Lower leg skin (tissue), 3 donors: ENCODE data around the gene SH2D4B.
"Not testable (repeated sequence)": the region's sequence is repeated elsewhere in the genome, so short reads cannot be mapped to it uniquely, and the experiment has no call there.

Experiments
- POLR2A ChIP-seq, 2 donors: fragments of 450-650 bp; IDR thresholded peaks; one replicate each; pipeline ENCODE4 v1.6.1; 2016 to 2017; ENCODE audit warnings: antibody characterized with exemption in 2 of 2, mild to moderate bottlenecking in 1 of 2, moderate library complexity in 1 of 2
- TF ChIP-seq, protein P1 (sequence below), 3 donors: fragments of 450-650 bp; IDR thresholded peaks; one replicate each; pipeline ENCODE4 v1.5.1; 2016; ENCODE audit warnings: antibody characterized with exemption in 3 of 3, mild to moderate bottlenecking in 3 of 3, moderate library complexity in 2 of 3

- TF ChIP-seq, protein P1, sequence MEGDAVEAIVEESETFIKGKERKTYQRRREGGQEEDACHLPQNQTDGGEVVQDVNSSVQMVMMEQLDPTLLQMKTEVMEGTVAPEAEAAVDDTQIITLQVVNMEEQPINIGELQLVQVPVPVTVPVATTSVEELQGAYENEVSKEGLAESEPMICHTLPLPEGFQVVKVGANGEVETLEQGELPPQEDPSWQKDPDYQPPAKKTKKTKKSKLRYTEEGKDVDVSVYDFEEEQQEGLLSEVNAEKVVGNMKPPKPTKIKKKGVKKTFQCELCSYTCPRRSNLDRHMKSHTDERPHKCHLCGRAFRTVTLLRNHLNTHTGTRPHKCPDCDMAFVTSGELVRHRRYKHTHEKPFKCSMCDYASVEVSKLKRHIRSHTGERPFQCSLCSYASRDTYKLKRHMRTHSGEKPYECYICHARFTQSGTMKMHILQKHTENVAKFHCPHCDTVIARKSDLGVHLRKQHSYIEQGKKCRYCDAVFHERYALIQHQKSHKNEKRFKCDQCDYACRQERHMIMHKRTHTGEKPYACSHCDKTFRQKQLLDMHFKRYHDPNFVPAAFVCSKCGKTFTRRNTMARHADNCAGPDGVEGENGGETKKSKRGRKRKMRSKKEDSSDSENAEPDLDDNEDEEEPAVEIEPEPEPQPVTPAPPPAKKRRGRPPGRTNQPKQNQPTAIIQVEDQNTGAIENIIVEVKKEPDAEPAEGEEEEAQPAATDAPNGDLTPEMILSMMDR (IDR thresholded peaks at IDR 0.05), result not testable (repeated sequence)
- not testable (repeated sequence) for TF ChIP-seq POLR2A (IDR thresholded peaks at IDR 0.05)
Measured at GRCh38 chr10:80534646-80535045, 3.1 kb upstream of the SH2D4B start.
